Measurements from ENCODE around the gene NKX2-1. TPM values are rescaled to one million over a fixed set of nuclear protein-coding genes. Genes with fewer than 3 reads are reported as not detected.

Gene NKX2-1
- total and polyA plus RNA-seq, 2 donors from 2014 or later, result not detected

DNA sequence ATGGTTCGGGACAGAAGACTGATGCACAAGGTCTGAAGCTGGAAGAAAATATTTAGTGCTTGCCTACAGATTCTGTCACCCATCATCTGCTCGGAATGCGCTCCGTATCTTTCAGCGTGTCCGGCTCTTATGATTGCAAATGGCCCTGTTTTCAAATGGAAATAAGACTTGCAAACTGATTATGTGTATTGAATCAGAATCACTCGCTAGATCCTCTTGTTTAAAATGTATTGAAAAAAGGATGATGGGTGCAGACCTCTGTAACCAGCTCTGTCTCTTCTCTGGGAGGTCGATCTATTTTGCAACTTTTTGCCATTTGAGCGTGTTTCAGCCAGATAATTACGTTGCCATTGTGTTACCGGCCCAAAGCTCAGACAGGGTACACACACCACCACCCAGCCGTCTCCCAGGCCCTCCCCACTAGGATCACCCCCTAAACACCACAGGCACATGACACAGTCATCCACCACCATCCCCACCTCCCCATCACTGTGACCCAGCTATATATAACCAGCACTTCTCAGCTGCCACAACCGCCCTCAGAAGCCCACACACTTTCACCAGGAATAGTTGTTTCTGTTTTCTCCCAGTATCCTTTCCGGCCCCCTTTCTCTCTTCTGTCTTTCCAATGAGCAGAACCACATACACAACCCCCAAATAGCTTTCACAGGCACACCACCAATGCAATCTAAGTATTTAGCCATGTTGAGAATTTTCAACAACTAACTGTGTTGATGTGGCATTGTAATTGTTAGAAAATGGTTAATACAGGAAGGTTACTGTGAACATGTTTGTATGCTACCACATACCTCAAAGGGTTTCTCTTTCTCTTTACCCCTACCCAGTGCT lies 10.7 kb downstream of the NKX2-1 start:
- Histone ChIP-seq H3K36me3 (ENCODE audit: control insufficient read depth in 2 of 3, insufficient read depth in 3 of 3, low read length in 3 of 3) (no peaks in the 10 kb centered on the region), H3K27ac (ENCODE audit: low read depth in 2 of 2, low read length in 2 of 2) (no peak overlapping the region), H3K4me1 (ENCODE audit: control insufficient read depth in 2 of 3, insufficient read depth in 2 of 3, low read depth in 1 of 3, low read length in 3 of 3) (no peaks in the 10 kb centered on the region), H3K9me3 (ENCODE audit: control insufficient read depth in 2 of 3, insufficient read depth in 1 of 3, low read length in 3 of 3) (no peaks in the 10 kb centered on the region), H3K9ac (ENCODE audit: low read length in 3 of 3) (no peak overlapping the region), H3K27me3 (ENCODE audit: control insufficient read depth, insufficient read depth, low read length) (peaks cover 77% of the 10 kb centered on the region), H3K4me3 (ENCODE audit: low read length in 3 of 3) (no peak overlapping the region)
- DNase-seq (peak in 1 of 5 donors; percentile 14), FAIRE-seq (no peak)
- TF ChIP-seq, protein P1, sequence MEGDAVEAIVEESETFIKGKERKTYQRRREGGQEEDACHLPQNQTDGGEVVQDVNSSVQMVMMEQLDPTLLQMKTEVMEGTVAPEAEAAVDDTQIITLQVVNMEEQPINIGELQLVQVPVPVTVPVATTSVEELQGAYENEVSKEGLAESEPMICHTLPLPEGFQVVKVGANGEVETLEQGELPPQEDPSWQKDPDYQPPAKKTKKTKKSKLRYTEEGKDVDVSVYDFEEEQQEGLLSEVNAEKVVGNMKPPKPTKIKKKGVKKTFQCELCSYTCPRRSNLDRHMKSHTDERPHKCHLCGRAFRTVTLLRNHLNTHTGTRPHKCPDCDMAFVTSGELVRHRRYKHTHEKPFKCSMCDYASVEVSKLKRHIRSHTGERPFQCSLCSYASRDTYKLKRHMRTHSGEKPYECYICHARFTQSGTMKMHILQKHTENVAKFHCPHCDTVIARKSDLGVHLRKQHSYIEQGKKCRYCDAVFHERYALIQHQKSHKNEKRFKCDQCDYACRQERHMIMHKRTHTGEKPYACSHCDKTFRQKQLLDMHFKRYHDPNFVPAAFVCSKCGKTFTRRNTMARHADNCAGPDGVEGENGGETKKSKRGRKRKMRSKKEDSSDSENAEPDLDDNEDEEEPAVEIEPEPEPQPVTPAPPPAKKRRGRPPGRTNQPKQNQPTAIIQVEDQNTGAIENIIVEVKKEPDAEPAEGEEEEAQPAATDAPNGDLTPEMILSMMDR (IDR thresholded peaks at IDR 0.05; ENCODE audit: borderline replicate concordance, extremely low read depth, insufficient read depth), result no peak
- intact Hi-C loops (cut with DNase I), result no loop called here

DNA sequence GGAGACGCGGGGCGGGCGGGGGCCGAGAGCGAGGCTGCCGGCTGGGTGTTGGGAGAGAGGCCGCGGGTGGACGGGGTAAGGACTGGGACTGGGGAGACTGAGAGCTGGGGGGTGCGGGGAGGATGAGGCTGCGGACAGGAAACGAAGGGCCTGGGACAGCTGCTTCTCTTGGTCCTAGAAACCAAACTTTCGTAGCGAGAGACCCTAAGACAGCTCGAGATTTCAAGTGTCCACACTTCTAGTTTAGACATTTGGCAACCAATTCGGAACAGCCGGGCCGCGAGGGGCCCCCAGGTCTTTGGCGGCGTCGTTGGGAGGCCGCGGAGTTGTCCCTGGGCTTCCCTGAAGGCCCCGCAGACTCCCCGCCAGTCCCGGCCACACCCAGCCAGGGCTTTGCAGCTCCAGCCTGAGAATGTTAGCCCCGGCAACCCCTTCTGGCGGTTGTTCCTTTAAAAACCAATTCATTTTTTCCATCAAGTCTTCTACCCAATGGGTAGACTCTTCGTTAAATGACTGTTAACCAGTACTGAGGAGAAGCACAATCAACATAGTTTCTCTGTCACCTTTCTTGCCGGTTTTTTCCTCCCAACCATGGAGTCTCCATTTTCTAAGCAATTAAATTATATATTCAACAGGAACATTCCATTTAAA lies 11.5 kb downstream of the NKX2-1 start:
- no peak overlapping the region for H3K27ac ChIP-seq (ENCODE audit: low read depth in 2 of 2, low read length in 2 of 2)

DNA sequence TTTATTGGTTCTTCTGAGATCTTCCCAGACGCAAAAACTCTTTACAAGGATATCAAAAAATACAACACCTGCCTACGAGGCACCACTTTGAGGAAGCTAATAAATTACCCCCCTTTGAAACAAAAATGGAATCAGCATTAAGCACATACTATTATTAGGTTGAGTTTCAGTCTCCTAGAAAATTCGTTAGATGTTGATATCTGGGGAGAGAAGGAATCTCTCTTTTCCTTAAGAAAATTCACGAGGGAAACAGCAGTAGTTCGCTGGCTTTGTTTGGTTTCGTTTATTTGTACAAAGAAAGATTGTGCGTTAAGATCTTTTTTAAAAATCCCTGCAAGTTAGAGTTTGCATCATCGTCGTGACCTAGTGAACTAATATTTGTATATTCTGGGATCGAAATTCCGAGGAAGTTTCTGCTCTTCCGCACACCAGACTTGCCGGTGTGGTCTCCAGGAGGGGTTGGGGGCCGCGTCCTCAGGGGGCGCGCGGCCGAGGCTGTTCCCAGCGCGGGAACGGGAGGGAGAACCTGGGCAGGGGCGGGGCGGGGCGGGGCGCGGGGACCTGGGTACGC lies 12.1 kb downstream of the NKX2-1 start:
- Histone ChIP-seq H3K4me3 (ENCODE audit: low read length in 3 of 3) (no peak overlapping the region), H3K27ac (ENCODE audit: low read depth in 2 of 2, low read length in 2 of 2) (no peak overlapping the region), H3K4me1 (ENCODE audit: control insufficient read depth in 2 of 3, insufficient read depth in 2 of 3, low read depth in 1 of 3, low read length in 3 of 3) (no peaks in the 10 kb centered on the region), H3K36me3 (ENCODE audit: control insufficient read depth in 2 of 3, insufficient read depth in 3 of 3, low read length in 3 of 3) (no peaks in the 10 kb centered on the region), H3K9me3 (ENCODE audit: control insufficient read depth in 2 of 3, insufficient read depth in 1 of 3, low read length in 3 of 3) (no peaks in the 10 kb centered on the region), H3K27me3 (ENCODE audit: control insufficient read depth, insufficient read depth, low read length) (peaks cover 77% of the 10 kb centered on the region), H3K9ac (ENCODE audit: low read length in 3 of 3) (no peak overlapping the region)
- intact Hi-C loops (cut with DNase I), result no loop called here
- FAIRE-seq (no peak), DNase-seq (peak in 1 of 5 donors; percentile 31)
- TF ChIP-seq, protein P1 (IDR thresholded peaks at IDR 0.05; ENCODE audit: borderline replicate concordance, extremely low read depth, insufficient read depth), result no peak

More for the DNA sequence above, 11.5 kb downstream of the NKX2-1 start:
- no peak for FAIRE-seq
- H3K36me3 ChIP-seq (ENCODE audit: control insufficient read depth in 2 of 3, insufficient read depth in 3 of 3, low read length in 3 of 3), result no peaks in the 10 kb centered on the region
- H3K4me1 ChIP-seq (ENCODE audit: control insufficient read depth in 2 of 3, insufficient read depth in 2 of 3, low read depth in 1 of 3, low read length in 3 of 3), result no peaks in the 10 kb centered on the region
- TF ChIP-seq, protein P1 (IDR thresholded peaks at IDR 0.05; ENCODE audit: borderline replicate concordance, extremely low read depth, insufficient read depth), result no peak
- H3K4me3 ChIP-seq (ENCODE audit: low read length in 3 of 3), result no peak overlapping the region
- DNase-seq, result peak in 2 of 5 donors; percentile 24 to 57
- no peaks in the 10 kb centered on the region for H3K9me3 ChIP-seq (ENCODE audit: control insufficient read depth in 2 of 3, insufficient read depth in 1 of 3, low read length in 3 of 3)
- intact Hi-C loops (cut with DNase I), result no loop called here
- H3K27me3 ChIP-seq (ENCODE audit: control insufficient read depth, insufficient read depth, low read length), result peaks cover 75% of the 10 kb centered on the region
- no peak overlapping the region for H3K9ac ChIP-seq (ENCODE audit: low read length in 3 of 3)

Data from kidney (tissue), 14 donors.